Ishikawa (cell line): ENCODE data around the gene SNCAIP.

Experiments used
- CEBPB ChIP-seq: IDR thresholded peaks from 2 replicates; pipeline ENCODE4 v1.6.1; 2012
- CREB1 ChIP-seq: IDR thresholded peaks from 2 replicates; pipeline ENCODE4 v1.6.1; 2012; ENCODE audit warnings: low read depth
- EGR1 ChIP-seq: IDR thresholded peaks from 2 replicates; pipeline ENCODE4 v1.6.1; 2012
- EP300 ChIP-seq: IDR thresholded peaks from 2 replicates; pipeline ENCODE4 v1.6.1; 2012; ENCODE audit warnings: borderline replicate concordance
- FOXM1 ChIP-seq: IDR thresholded peaks from 2 replicates; pipeline ENCODE4 v1.6.1; 2012; ENCODE audit warnings: low read depth, borderline replicate concordance
- MAX ChIP-seq: IDR thresholded peaks from 2 replicates; pipeline ENCODE4 v1.6.1; 2012
- NFIC ChIP-seq: IDR thresholded peaks from 2 replicates; pipeline ENCODE4 v1.6.1; 2012
- RAD21 ChIP-seq: IDR thresholded peaks from 2 replicates; pipeline ENCODE4 v1.6.1; 2012; ENCODE audit warnings: low read depth
- REST ChIP-seq: IDR thresholded peaks from 2 replicates; pipeline ENCODE4 v1.6.1; 2012; ENCODE audit warnings: low read depth, mild to moderate bottlenecking
- TAF1 ChIP-seq: IDR thresholded peaks from 2 replicates; pipeline ENCODE4 v1.6.1; 2012; ENCODE audit warnings: low read depth, mild to moderate bottlenecking
- TCF12 ChIP-seq: IDR thresholded peaks from 2 replicates; pipeline ENCODE4 v1.6.1; 2012; ENCODE audit warnings: low read depth
- TEAD4 ChIP-seq: IDR thresholded peaks from 2 replicates; pipeline ENCODE4 v1.6.1; 2012
- USF1 ChIP-seq: IDR thresholded peaks from 2 replicates; pipeline ENCODE4 v1.6.1; 2012
- YY1 ChIP-seq: IDR thresholded peaks from 2 replicates; pipeline ENCODE4 v1.6.1; 2012; ENCODE audit warnings: low read depth
- ZBTB7A ChIP-seq: IDR thresholded peaks from 2 replicates; pipeline ENCODE4 v1.6.1; 2012; ENCODE audit warnings: low read depth

Gene SNCAIP

GRCh38 chr5:122341087-122341486, 29.1 kb downstream of the SNCAIP start:
- TF ChIP-seq CEBPB (no peak), CREB1 (no peak), YY1 (no peak)

- TF ChIP-seq YY1: no peak
- TF ChIP-seq TAF1: no peak
- TF ChIP-seq EP300: no peak
- TF ChIP-seq MAX: no peak
- no peak for TF ChIP-seq CREB1
- TF ChIP-seq REST: no peak
- no peak for TF ChIP-seq EGR1
- TF ChIP-seq USF1: no peak
- TF ChIP-seq TEAD4: no peak
- TF ChIP-seq CEBPB: no peak
- no peak for TF ChIP-seq NFIC
- no peak for TF ChIP-seq RAD21
- TF ChIP-seq ZBTB7A: no peak
- TF ChIP-seq FOXM1: no peak
- no peak for TF ChIP-seq TCF12
Measured at GRCh38 chr5:122342256-122342655, 30.2 kb downstream of the SNCAIP start.

- TF ChIP-seq TEAD4: no peak
- no peak for TF ChIP-seq TAF1
- no peak for TF ChIP-seq TCF12
- TF ChIP-seq NFIC: no peak
- TF ChIP-seq EGR1: no peak
- TF ChIP-seq CEBPB: no peak
- TF ChIP-seq YY1: no peak
- no peak for TF ChIP-seq EP300
- no peak for TF ChIP-seq ZBTB7A
Measured at GRCh38 chr5:122346897-122347581, 35.0 kb downstream of the SNCAIP start.

GRCh38 chr5:122350496-122350895, 38.5 kb downstream of the SNCAIP start:
- TF ChIP-seq USF1 (no peak), EGR1 (no peak), CEBPB (no peak), RAD21 (no peak), EP300 (no peak), TAF1 (no peak), TCF12 (no peak), NFIC (no peak), CREB1 (no peak), REST (no peak), FOXM1 (no peak)

GRCh38 chr5:122351416-122352157, 39.5 kb downstream of the SNCAIP start:
- no peak for TF ChIP-seq EP300
- TF ChIP-seq REST: no peak
- no peak for TF ChIP-seq EGR1
- no peak for TF ChIP-seq USF1
- no peak for TF ChIP-seq YY1
- no peak for TF ChIP-seq TEAD4
- TF ChIP-seq NFIC: no peak
- no peak for TF ChIP-seq CEBPB
- no peak for TF ChIP-seq MAX
- no peak for TF ChIP-seq ZBTB7A
- no peak for TF ChIP-seq RAD21
- no peak for TF ChIP-seq FOXM1
- TF ChIP-seq CREB1: no peak
- TF ChIP-seq TAF1: no peak
- no peak for TF ChIP-seq TCF12
